ENCODE measurements around the gene LRCOL1.

The LRCOL1 gene

GRCh38 chr12:132641811-132642650 lies 31.6 kb upstream of the LRCOL1 start:
- no peak overlapping the region for H3K4me3 ChIP-seq (ENCODE audit: low read depth, low read length)
- TF ChIP-seq, protein P1, sequence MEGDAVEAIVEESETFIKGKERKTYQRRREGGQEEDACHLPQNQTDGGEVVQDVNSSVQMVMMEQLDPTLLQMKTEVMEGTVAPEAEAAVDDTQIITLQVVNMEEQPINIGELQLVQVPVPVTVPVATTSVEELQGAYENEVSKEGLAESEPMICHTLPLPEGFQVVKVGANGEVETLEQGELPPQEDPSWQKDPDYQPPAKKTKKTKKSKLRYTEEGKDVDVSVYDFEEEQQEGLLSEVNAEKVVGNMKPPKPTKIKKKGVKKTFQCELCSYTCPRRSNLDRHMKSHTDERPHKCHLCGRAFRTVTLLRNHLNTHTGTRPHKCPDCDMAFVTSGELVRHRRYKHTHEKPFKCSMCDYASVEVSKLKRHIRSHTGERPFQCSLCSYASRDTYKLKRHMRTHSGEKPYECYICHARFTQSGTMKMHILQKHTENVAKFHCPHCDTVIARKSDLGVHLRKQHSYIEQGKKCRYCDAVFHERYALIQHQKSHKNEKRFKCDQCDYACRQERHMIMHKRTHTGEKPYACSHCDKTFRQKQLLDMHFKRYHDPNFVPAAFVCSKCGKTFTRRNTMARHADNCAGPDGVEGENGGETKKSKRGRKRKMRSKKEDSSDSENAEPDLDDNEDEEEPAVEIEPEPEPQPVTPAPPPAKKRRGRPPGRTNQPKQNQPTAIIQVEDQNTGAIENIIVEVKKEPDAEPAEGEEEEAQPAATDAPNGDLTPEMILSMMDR (IDR thresholded peaks at IDR 0.05; ENCODE audit: low read depth, low read length): no peak

DNA sequence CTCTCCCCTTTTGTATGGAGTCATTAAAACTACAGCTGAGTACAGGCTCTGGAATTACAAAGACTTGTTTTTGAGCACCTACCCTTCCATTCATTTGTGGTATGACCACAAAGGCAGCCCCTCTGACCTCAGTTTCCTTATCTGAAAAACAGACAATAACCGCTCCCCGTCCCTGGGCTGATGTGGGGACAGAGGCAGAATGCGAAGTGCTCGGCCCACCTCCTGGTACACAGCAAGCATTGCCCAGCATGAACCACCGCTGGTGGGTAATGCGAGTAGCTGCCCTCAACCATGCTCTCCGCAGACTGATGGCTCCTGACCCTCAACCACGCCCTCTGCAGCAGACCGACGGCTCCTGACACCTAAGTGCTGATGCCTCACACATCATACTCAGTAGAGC lies 30.6 kb upstream of the LRCOL1 start:
- H3K4me3 ChIP-seq (ENCODE audit: low read depth, low read length): no peak overlapping the region

DNA sequence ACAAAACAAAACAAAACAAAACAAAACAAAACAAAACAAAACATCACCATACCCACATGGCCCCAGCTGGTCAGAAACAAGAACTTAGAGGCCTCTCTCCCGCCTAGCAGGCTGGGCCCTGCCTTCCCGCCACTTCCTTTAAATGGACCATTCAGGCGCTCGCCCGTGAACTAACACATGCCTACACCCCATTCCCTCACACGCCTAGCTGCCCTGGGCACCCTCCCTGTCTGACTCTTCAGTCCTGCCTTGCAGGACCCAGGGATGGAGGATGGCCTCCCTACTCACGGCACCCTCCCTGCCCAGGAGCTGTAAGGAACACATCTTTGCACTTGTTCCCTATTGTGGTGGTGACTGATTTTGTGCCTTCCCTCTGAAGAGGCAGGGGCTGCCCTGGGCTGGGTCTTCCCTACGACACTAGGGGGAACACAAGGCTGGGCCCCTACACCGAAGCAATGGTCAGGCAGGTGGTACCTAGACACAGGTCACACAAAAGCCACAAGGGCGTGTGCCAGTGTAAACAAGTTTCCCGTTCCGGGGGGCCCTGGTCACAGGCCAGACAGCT lies 29.7 kb upstream of the LRCOL1 start:
- no peak overlapping the region for H3K4me3 ChIP-seq (ENCODE audit: low read depth, low read length)
- TF ChIP-seq, protein P1 (IDR thresholded peaks at IDR 0.05; ENCODE audit: low read depth, low read length): no peak

More for the DNA sequence above, 30.6 kb upstream of the LRCOL1 start:
- TF ChIP-seq, protein P1 (IDR thresholded peaks at IDR 0.05; ENCODE audit: low read depth, low read length): no peak

DNA sequence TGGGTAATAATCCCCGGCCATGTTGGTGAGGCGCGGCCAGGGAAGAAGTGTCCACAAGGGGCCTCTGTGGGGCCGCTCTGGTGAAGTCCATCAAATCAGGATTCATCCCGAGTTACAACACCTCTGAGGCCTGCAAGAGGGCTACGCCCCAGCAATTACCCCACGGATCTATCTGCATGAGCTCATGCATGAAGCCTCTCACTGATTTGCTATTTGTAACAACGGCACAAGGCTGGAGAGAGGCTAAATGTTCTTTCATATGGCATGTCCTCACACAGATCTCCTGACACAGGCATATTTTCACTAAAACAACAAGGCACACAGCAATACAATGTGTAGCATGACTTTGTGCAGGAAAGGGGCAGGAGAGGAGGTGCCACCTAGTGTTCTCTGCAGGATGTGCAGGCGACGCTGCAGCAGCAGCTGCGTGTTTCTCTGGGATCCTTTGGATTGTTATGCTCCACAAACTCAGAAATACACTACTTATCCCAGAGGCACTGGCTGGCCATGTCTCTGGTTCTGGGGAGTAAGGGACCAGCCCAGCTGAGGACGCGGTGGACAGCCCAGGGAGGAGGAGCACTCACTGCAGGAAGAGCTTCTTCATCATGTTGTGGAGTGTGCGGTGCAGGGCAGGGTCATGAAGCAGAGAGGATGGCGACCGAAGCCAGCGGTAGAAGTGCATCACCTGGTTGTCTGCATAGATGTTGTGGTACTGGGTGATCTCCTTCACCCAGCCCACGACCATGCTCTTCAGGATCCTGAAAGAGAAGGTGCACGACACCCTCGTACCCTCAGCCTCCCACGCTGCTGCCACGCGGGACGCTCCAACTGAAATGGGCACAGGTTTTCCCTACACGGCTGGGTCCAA lies 28.4 kb upstream of the LRCOL1 start:
- H3K4me3 ChIP-seq (ENCODE audit: low read depth, low read length): no peak overlapping the region
- TF ChIP-seq, protein P1 (IDR thresholded peaks at IDR 0.05; ENCODE audit: low read depth, low read length): peak; percentile 89

DNA sequence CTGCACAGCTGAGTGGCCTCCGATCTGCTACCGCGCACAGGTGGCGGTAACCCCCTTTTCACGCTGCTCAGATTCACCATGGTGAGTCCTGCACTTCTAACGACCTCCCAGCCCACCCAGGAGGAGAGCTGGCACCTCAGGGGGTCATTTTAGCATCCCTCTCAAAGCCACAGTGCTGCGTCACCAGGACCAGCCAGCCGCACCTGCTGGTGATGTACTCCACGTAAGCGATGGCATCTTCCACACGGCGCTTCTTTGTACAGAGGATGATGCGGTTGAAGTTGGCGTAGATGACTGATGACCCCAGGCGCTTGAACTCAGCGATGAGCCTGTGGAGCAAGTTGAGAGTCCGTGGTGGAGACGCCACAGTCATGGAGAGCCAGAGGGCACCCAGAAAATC lies 27.4 kb upstream of the LRCOL1 start:
- no peak overlapping the region for H3K4me3 ChIP-seq (ENCODE audit: low read depth, low read length)
- TF ChIP-seq, protein P1 (IDR thresholded peaks at IDR 0.05; ENCODE audit: low read depth, low read length): no peak

GRCh38 chr12:132635076-132635955 lies 24.9 kb upstream of the LRCOL1 start:
- H3K4me3 ChIP-seq (ENCODE audit: low read depth, low read length): no peak overlapping the region

More at GRCh38 chr12:132635076-132635955, 24.9 kb upstream of the LRCOL1 start:
- TF ChIP-seq, protein P1 (IDR thresholded peaks at IDR 0.05; ENCODE audit: low read depth, low read length): no peak
